SU-DHL-6 (cell line): Measurements from ENCODE around the gene GMIP.

Experiments used
- H2AFZ ChIP-seq: fragments of 200-600 bp; sonication (generic); 2 replicates; pipeline ENCODE4 v1.6.1; 2014; ENCODE audit warnings: low read depth, mild to moderate bottlenecking, moderate library complexity, mixed read lengths, antibody characterized with exemption, low read length; ENCODE audit not compliant: severe bottlenecking
- H3F3A ChIP-seq: fragments of 200-600 bp; shearing (Covaris generic); 2 replicates; pipeline ENCODE4 v1.6.0; 2016; ENCODE audit warnings: antibody characterized with exemption, mild to moderate bottlenecking; ENCODE audit not compliant: insufficient read depth
- H3K27ac ChIP-seq: fragments of 200-600 bp; sonication (generic); 2 replicates; pipeline ENCODE4 v1.5.1; 2016; ENCODE audit warnings: low read depth, mild to moderate bottlenecking, low read length, moderate library complexity, mixed read lengths
- H3K27me3 ChIP-seq: fragments of 200-600 bp; sonication (generic), shearing (Covaris generic); 2 replicates; pipeline ENCODE4 v1.6.0; 2014; ENCODE audit warnings: mild to moderate bottlenecking, low read length
- H3K36me3 ChIP-seq: fragments of 200-600 bp; sonication (generic); 2 replicates; pipeline ENCODE4 v1.6.1; 2014; ENCODE audit warnings: mild to moderate bottlenecking, low read length, mixed read lengths
- H3K4me2 ChIP-seq: fragments of 300-600, 200-600 bp; shearing (Covaris generic), sonication (generic); 2 replicates; pipeline ENCODE4 v1.6.0; 2014; ENCODE audit warnings: low read length, low read depth, mild to moderate bottlenecking; ENCODE audit not compliant: poor library complexity, severe bottlenecking
- H3K4me3 ChIP-seq: fragments of 200-600 bp; sonication (generic); 2 replicates; pipeline ENCODE4 v1.5.1; 2014; ENCODE audit warnings: antibody characterized with exemption, low read length, mild to moderate bottlenecking, mixed read lengths; ENCODE audit not compliant: insufficient read depth, poor library complexity, severe bottlenecking
- H3K79me2 ChIP-seq: fragments of 200-600 bp; sonication (generic); 2 replicates; pipeline ENCODE4 v1.6.1; 2014; ENCODE audit warnings: mild to moderate bottlenecking, low read length, moderate library complexity; ENCODE audit not compliant: insufficient read depth
- H3K9ac ChIP-seq: fragments of 200-600 bp; sonication (generic); 2 replicates; pipeline ENCODE4 v1.7.0; 2014; ENCODE audit warnings: mild to moderate bottlenecking, low read length
- H3K9me2 ChIP-seq: fragments of 200-600 bp; sonication (generic); replicated peaks from 2 replicates; pipeline ENCODE4 v1.6.1; 2014; ENCODE audit warnings: low read length; ENCODE audit not compliant: insufficient read depth
- H3K9me3 ChIP-seq: fragments of 200-600 bp; sonication (generic); 2 replicates; pipeline ENCODE4 v1.6.1; 2014; ENCODE audit warnings: low read length, mixed read lengths; ENCODE audit not compliant: insufficient read depth
- H4K20me1 ChIP-seq: fragments of 200-600 bp; sonication (generic); 2 replicates; pipeline ENCODE4 v1.6.1; 2014; ENCODE audit warnings: low read depth, mild to moderate bottlenecking, antibody characterized with exemption, low read length, moderate library complexity, mixed read lengths
- EZH2phosphoT487 ChIP-seq: fragments of 200-600 bp; sonication (generic), shearing (Covaris generic); conservative IDR thresholded peaks from 2 replicates; pipeline ENCODE4 v1.6.1; 2018; ENCODE audit warnings: mild to moderate bottlenecking, antibody characterized with exemption, low read length, moderate library complexity, mixed read lengths
- TF ChIP-seq, protein P1 (sequence below): fragments of 200-600 bp; sonication (generic); IDR thresholded peaks from one replicate; pipeline ENCODE4 v1.5.1; 2017; ENCODE audit warnings: antibody characterized with exemption, mild to moderate bottlenecking, low read length, moderate library complexity; ENCODE audit not compliant: insufficient read depth, poor library complexity, severe bottlenecking

Gene GMIP

DNA sequence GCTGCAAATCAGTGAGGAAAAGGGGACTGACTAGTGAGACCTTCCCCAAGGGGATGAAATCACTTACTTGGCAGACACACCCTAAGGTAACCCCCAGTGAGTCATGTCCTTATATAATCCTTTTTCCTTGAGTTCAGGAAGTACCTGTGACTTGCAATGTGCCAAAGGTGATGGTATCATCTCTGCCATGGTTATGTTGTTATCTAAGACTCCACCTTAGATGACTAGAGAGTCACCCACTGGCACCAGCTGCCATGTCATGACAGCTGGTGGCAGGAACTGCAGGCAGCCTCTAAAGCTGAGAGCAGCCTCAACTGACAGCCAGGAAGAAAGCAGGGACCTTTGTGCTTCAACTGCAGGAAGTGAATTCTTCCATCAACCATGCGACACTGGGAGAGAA, 37.4 kb downstream of the GMIP start:
- H2AFZ ChIP-seq = no peak overlapping the region
- no peaks in the 10 kb centered on the region for H4K20me1 ChIP-seq
- no peaks in the 10 kb centered on the region for H3K9me2 ChIP-seq
- no peaks in the 10 kb centered on the region for H3K79me2 ChIP-seq
- peaks cover 4% of the 10 kb centered on the region for H3F3A ChIP-seq
- H3K4me3 ChIP-seq = no peak overlapping the region
- no peak overlapping the region for H3K27ac ChIP-seq
- H3K27me3 ChIP-seq = no peaks in the 10 kb centered on the region
- H3K9ac ChIP-seq = no peak overlapping the region
- no peaks in the 10 kb centered on the region for H3K9me3 ChIP-seq
- no peak overlapping the region for H3K4me2 ChIP-seq
- TF ChIP-seq EZH2phosphoT487 = no peak
- TF ChIP-seq, protein P1, sequence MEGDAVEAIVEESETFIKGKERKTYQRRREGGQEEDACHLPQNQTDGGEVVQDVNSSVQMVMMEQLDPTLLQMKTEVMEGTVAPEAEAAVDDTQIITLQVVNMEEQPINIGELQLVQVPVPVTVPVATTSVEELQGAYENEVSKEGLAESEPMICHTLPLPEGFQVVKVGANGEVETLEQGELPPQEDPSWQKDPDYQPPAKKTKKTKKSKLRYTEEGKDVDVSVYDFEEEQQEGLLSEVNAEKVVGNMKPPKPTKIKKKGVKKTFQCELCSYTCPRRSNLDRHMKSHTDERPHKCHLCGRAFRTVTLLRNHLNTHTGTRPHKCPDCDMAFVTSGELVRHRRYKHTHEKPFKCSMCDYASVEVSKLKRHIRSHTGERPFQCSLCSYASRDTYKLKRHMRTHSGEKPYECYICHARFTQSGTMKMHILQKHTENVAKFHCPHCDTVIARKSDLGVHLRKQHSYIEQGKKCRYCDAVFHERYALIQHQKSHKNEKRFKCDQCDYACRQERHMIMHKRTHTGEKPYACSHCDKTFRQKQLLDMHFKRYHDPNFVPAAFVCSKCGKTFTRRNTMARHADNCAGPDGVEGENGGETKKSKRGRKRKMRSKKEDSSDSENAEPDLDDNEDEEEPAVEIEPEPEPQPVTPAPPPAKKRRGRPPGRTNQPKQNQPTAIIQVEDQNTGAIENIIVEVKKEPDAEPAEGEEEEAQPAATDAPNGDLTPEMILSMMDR = no peak
- H3K36me3 ChIP-seq = no peaks in the 10 kb centered on the region

DNA sequence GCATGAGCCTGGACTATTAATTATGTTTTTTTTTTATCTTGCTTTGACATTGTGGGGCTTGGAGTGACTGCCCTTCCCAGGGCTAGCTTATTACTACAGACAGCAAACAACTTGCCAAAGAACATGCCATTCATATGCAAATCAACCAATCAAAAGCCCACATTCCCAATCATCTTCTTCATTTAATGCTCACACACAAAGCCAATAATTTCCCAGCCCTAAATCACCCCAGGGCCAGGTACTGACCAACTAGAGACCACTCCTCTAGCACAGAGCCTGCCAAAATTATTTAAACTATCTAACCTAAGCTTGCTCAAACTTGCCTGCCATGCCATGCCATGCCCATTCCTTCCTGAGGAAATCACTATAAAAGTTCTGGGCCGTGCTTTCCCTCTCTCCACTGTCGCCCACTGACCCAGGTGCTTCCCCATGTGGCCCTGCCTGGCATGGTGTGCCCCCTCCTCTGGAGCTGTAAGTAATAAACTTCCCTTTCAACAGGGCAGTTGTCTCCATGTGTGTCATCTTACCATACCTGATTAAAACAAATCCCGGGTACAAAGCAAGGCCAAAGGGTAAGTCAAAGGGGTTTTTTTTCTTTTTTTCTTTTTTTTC, 40.6 kb downstream of the GMIP start:
- H3K9me3 ChIP-seq = no peaks in the 10 kb centered on the region
- no peaks in the 10 kb centered on the region for H3K27me3 ChIP-seq
- no peak overlapping the region for H3K27ac ChIP-seq
- H3K9ac ChIP-seq = no peak overlapping the region
- H3F3A ChIP-seq = peaks cover 18% of the 10 kb centered on the region
- H3K9me2 ChIP-seq = no peaks in the 10 kb centered on the region
- H3K4me3 ChIP-seq = no peak overlapping the region
- H2AFZ ChIP-seq = no peak overlapping the region
- no peak overlapping the region for H3K4me2 ChIP-seq
- TF ChIP-seq, protein P1 = no peak
- TF ChIP-seq EZH2phosphoT487 = no peak
- H4K20me1 ChIP-seq = no peaks in the 10 kb centered on the region
- H3K79me2 ChIP-seq = no peaks in the 10 kb centered on the region
- no peaks in the 10 kb centered on the region for H3K36me3 ChIP-seq

DNA sequence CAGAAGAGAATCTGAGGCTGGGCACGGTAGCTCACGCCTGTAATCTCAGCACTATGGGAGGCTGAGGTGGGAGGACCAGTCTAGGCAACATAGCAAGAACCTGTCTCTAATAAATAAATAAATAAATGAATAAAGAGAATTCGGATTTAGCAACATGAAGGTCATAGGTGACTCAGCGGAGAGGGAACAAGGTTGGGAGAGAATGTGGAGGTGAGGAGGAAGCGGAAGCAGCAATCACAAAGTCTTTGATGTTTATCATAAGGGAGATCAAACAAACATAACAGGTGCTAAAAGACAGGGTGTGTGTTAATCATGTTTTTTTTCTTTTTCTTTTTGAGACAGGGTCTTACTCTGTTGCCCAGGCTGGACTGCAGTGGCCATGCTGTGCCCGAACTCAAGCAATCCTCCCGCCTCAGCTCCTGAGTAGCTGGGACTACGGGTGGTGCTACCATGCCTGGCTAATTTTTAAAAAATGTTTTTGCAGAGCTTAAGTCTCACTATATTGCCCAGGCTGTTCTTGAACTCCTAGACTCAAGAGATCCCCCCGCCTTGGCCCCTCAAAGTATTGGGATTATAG, 41.2 kb downstream of the GMIP start:
- Histone ChIP-seq H3K4me2 (no peak overlapping the region), H3K36me3 (no peaks in the 10 kb centered on the region), H3K9ac (no peak overlapping the region), H3K9me2 (no peaks in the 10 kb centered on the region), H3F3A (peaks cover 24% of the 10 kb centered on the region), H3K4me3 (no peak overlapping the region), H2AFZ (no peak overlapping the region), H4K20me1 (no peaks in the 10 kb centered on the region), H3K27me3 (no peaks in the 10 kb centered on the region), H3K9me3 (no peaks in the 10 kb centered on the region), H3K27ac (no peak overlapping the region), H3K79me2 (no peaks in the 10 kb centered on the region)
- no peak for TF ChIP-seq EZH2phosphoT487
- TF ChIP-seq, protein P1 = no peak
